OCI-LY1 (cell line): ENCODE results near the gene LONRF3.
"Not testable (repeated sequence)": the region's sequence is repeated elsewhere in the genome, so short reads cannot be mapped to it uniquely, and the experiment has no call there.

Experiments
- H2AFZ ChIP-seq: fragments of 200-600 bp; sonication (generic), shearing (Covaris generic); 2 replicates; pipeline ENCODE4 v1.6.0; 2014; ENCODE audit warnings: antibody characterized with exemption, mild to moderate bottlenecking, low read length
- H3F3A ChIP-seq: fragments of 200-600 bp; sonication (generic), shearing (Covaris generic); 2 replicates; pipeline ENCODE4 v1.6.0; 2014; ENCODE audit warnings: mild to moderate bottlenecking, antibody characterized with exemption, low read length, moderate library complexity; ENCODE audit not compliant: insufficient read depth
- H3K27ac ChIP-seq: fragments of 200-600 bp; sonication (generic); 2 replicates; pipeline ENCODE4 v1.5.1; 2014; ENCODE audit warnings: low read length, mixed run types, mild to moderate bottlenecking, low read depth; ENCODE audit not compliant: poor library complexity, severe bottlenecking
- H3K27me3 ChIP-seq: fragments of 200-600 bp; sonication (generic); 2 replicates; pipeline ENCODE4 v1.6.0; 2014; ENCODE audit warnings: antibody characterized with exemption, mild to moderate bottlenecking, low read length, moderate library complexity; ENCODE audit not compliant: insufficient read depth
- H3K36me3 ChIP-seq: fragments of 200-600 bp; sonication (generic); 2 replicates; pipeline ENCODE4 v1.6.1; 2014; ENCODE audit warnings: mild to moderate bottlenecking, antibody characterized with exemption, low read length, moderate library complexity, mixed read lengths; ENCODE audit not compliant: insufficient read depth
- H3K4me1 ChIP-seq: fragments of 200-600 bp; sonication (generic); 2 replicates; pipeline ENCODE4 v1.5.1; 2014; ENCODE audit warnings: mild to moderate bottlenecking, low read length, moderate library complexity; ENCODE audit not compliant: insufficient read depth, severe bottlenecking
- H3K4me2 ChIP-seq: fragments of 200-600 bp; sonication (generic), shearing (Covaris generic); 2 replicates; pipeline ENCODE4 v1.6.1; 2014; ENCODE audit warnings: low read length
- H3K4me3 ChIP-seq: fragments of 200-600 bp; sonication (generic); 2 replicates; pipeline ENCODE4 v1.5.1; 2014; ENCODE audit warnings: low read length, low read depth, mild to moderate bottlenecking, mixed read lengths; ENCODE audit not compliant: poor library complexity, severe bottlenecking
- H3K79me2 ChIP-seq: fragments of 200-600 bp; shearing (Covaris generic); 2 replicates; pipeline ENCODE4 v1.6.1; 2016; ENCODE audit warnings: mixed run types, low read length, mixed read lengths; ENCODE audit not compliant: insufficient read depth
- H3K9ac ChIP-seq: fragments of 200-600 bp; sonication (generic), shearing (Covaris generic); 2 replicates; pipeline ENCODE4 v1.6.1; 2014; ENCODE audit warnings: mild to moderate bottlenecking, low read length, mixed read lengths
- H3K9me2 ChIP-seq: fragments of 200-600 bp; sonication (generic), shearing (Covaris generic); 2 replicates; pipeline ENCODE4 v1.6.1; 2014; ENCODE audit warnings: low read depth, mild to moderate bottlenecking, low read length, mixed read lengths
- H3K9me3 ChIP-seq: fragments of 200-600 bp; shearing (Covaris generic); 2 replicates; pipeline ENCODE4 v1.6.1; 2014; ENCODE audit warnings: low read length, mixed read lengths
- H4K20me1 ChIP-seq: fragments of 200-600 bp; sonication (generic), shearing (Covaris generic); 2 replicates; pipeline ENCODE4 v1.6.0; 2016; ENCODE audit warnings: mild to moderate bottlenecking, low read length; ENCODE audit not compliant: insufficient read depth
- EZH2 ChIP-seq: fragments of 200-600 bp; sonication (generic), shearing (Covaris generic); IDR thresholded peaks from 2 replicates; pipeline ENCODE4 v1.8.0; 2017; ENCODE audit warnings: borderline replicate concordance, mixed run types, mild to moderate bottlenecking, antibody characterized with exemption, low read length, moderate library complexity, mixed read lengths
- TF ChIP-seq, protein P1 (sequence below): fragments of 200-600 bp; sonication (generic), shearing (Covaris generic); IDR thresholded peaks from 2 replicates; pipeline ENCODE4 v1.5.1; 2017; ENCODE audit warnings: mild to moderate bottlenecking, antibody characterized with exemption, low read length, moderate library complexity, mixed read lengths

The LONRF3 gene

GRCh38 chrX:118988911-118989310 is 14.5 kb downstream of the LONRF3 start:
- no peak for TF ChIP-seq EZH2
- TF ChIP-seq, protein P1, sequence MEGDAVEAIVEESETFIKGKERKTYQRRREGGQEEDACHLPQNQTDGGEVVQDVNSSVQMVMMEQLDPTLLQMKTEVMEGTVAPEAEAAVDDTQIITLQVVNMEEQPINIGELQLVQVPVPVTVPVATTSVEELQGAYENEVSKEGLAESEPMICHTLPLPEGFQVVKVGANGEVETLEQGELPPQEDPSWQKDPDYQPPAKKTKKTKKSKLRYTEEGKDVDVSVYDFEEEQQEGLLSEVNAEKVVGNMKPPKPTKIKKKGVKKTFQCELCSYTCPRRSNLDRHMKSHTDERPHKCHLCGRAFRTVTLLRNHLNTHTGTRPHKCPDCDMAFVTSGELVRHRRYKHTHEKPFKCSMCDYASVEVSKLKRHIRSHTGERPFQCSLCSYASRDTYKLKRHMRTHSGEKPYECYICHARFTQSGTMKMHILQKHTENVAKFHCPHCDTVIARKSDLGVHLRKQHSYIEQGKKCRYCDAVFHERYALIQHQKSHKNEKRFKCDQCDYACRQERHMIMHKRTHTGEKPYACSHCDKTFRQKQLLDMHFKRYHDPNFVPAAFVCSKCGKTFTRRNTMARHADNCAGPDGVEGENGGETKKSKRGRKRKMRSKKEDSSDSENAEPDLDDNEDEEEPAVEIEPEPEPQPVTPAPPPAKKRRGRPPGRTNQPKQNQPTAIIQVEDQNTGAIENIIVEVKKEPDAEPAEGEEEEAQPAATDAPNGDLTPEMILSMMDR = no peak
- no peaks in the 10 kb centered on the region for H3K79me2 ChIP-seq
- H3F3A ChIP-seq = no peaks in the 10 kb centered on the region
- H4K20me1 ChIP-seq = no peaks in the 10 kb centered on the region
- H3K4me2 ChIP-seq = no peak overlapping the region
- no peak overlapping the region for H2AFZ ChIP-seq
- H3K4me3 ChIP-seq = no peak overlapping the region
- no peaks in the 10 kb centered on the region for H3K4me1 ChIP-seq
- no peak overlapping the region for H3K9ac ChIP-seq
- H3K36me3 ChIP-seq = peaks cover 75% of the 10 kb centered on the region
- H3K27me3 ChIP-seq = no peaks in the 10 kb centered on the region
- H3K9me2 ChIP-seq = no peaks in the 10 kb centered on the region
- H3K9me3 ChIP-seq = no peaks in the 10 kb centered on the region
- H3K27ac ChIP-seq = no peak overlapping the region

DNA sequence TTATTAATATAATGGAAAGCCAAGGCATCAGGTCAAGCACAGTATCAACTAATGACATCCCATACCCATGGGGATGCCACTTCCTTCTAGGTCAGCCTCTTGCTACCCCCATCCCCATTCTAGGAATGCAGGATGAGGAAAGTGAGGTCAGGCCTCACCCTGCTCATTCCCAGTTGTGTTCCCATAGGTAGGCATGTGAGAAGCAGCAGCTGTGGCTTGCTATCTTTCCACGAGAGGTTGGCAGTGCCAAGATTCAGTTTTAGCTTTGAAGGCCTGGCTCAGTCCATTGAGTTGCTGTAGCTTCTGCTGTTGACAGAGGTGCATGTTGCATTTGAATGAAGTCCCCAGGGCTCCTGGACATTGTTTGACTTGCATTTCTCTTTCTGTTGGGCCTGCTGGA is 15.5 kb downstream of the LONRF3 start:
- no peak overlapping the region for H3K4me2 ChIP-seq
- H3K9me2 ChIP-seq = no peaks in the 10 kb centered on the region
- no peak overlapping the region for H2AFZ ChIP-seq
- no peak overlapping the region for H3K27ac ChIP-seq
- H3K4me3 ChIP-seq = no peak overlapping the region
- no peaks in the 10 kb centered on the region for H3F3A ChIP-seq
- H3K27me3 ChIP-seq = no peaks in the 10 kb centered on the region
- no peak overlapping the region for H3K9ac ChIP-seq
- peaks cover 69% of the 10 kb centered on the region for H3K36me3 ChIP-seq
- no peaks in the 10 kb centered on the region for H3K9me3 ChIP-seq
- no peaks in the 10 kb centered on the region for H4K20me1 ChIP-seq
- H3K79me2 ChIP-seq = no peaks in the 10 kb centered on the region
- TF ChIP-seq EZH2 = no peak
- TF ChIP-seq, protein P1 = no peak
- H3K4me1 ChIP-seq = no peaks in the 10 kb centered on the region

DNA sequence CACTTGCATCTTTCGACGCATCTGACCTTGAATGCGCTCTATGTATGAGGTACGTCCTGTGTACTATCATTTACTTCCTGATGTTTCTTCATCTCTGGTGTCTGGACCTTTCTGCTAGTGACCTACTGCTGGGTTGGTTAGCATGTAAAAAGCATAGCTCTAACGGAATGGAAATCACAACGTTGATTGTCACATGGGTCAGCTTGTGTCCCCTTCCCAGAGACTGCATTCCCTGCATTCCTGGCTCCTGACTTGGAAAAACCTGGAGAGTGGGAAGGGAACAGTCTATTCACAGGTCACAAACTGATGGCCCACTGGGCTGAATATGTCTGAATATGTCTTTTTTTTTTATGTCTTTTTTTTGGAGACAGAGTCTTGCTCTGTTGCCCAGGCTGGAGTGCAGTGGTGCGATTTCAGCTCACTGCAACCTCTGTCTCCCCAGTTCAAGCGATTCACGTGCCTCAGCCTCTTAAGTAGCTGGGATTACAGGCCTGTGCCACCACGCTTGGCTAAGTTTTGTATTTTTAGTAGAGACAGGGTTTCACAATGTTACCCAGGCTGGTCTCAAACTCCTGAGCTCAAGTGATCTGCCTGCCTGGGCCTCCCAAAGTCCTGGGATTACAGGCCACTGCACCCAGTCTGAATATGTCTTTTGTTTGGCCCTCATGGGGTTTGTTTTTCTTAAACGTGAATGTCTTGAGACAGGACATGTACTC is 16.3 kb downstream of the LONRF3 start:
- Histone ChIP-seq H3K36me3 (peaks cover 62% of the 10 kb centered on the region), H2AFZ (no peak overlapping the region), H3K4me3 (no peak overlapping the region), H3K27me3 (no peaks in the 10 kb centered on the region), H3F3A (no peaks in the 10 kb centered on the region), H3K4me2 (no peak overlapping the region), H3K9me2 (no peaks in the 10 kb centered on the region), H3K27ac (no peak overlapping the region), H3K79me2 (no peaks in the 10 kb centered on the region), H3K9me3 (no peaks in the 10 kb centered on the region), H3K4me1 (no peaks in the 10 kb centered on the region), H3K9ac (no peak overlapping the region), H4K20me1 (no peaks in the 10 kb centered on the region)
- no peak for TF ChIP-seq EZH2
- TF ChIP-seq, protein P1 = no peak

- H3K9me3 ChIP-seq, H3K27me3 ChIP-seq, H3K9me2 ChIP-seq, H3K27ac ChIP-seq, H3K9ac ChIP-seq, H3K4me1 ChIP-seq, H4K20me1 ChIP-seq, H3K79me2 ChIP-seq, H3K4me2 ChIP-seq, H3K4me3 ChIP-seq, H3F3A ChIP-seq, H2AFZ ChIP-seq: not testable (repeated sequence)
- peaks cover 52% of the 10 kb centered on the region for H3K36me3 ChIP-seq
Observed at GRCh38 chrX:118992441-118993121, 18.2 kb downstream of the LONRF3 start.
